GM21515 (cell line): ENCODE measurements around the gene ESRP2.

ENCODE experiments used
- ATAC-seq: cut with Tn5 transposase; IDR thresholded peaks from one replicate; pipeline ENCODE4 v1.9.1; 2021; ENCODE audit not compliant: unreplicated experiment

ESRP2 gene

DNA sequence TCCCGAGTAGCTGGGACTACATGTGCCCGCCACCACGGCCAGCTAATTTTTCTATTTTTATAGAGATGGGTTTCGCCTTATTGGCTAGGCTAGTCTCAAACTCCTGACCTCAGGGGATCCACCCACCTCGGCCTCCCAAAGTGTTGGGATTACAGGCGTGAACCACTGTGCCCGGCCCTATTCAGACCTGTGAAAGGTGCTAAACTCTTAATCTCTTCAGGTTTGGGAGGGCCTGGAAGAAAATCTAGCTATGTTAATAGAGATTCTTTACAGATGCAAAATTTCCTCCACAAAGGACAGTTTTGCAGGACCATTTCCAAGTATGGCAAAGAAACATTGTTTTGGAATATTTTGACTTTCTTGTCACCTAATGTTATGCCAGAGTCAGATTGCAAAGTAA is 6.2 kb upstream of the ESRP2 start:
- ATAC-seq, result no peak

DNA sequence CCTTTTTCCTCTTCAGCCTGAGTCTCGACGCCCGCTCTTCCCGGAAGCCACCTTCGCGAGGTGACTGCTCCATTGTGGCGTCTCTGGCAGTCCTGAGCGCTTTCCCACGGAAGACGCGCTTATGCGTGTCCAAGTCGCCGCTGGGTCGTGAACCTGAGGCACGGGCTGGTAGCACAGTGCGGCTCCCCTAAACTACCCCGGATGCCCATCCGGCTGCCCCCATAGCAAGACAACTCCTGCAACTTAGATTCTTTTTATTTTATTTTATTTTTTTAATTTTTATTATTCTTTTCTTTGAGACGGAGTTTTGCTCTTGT is 2.1 kb upstream of the ESRP2 start:
- ATAC-seq, result no peak

DNA sequence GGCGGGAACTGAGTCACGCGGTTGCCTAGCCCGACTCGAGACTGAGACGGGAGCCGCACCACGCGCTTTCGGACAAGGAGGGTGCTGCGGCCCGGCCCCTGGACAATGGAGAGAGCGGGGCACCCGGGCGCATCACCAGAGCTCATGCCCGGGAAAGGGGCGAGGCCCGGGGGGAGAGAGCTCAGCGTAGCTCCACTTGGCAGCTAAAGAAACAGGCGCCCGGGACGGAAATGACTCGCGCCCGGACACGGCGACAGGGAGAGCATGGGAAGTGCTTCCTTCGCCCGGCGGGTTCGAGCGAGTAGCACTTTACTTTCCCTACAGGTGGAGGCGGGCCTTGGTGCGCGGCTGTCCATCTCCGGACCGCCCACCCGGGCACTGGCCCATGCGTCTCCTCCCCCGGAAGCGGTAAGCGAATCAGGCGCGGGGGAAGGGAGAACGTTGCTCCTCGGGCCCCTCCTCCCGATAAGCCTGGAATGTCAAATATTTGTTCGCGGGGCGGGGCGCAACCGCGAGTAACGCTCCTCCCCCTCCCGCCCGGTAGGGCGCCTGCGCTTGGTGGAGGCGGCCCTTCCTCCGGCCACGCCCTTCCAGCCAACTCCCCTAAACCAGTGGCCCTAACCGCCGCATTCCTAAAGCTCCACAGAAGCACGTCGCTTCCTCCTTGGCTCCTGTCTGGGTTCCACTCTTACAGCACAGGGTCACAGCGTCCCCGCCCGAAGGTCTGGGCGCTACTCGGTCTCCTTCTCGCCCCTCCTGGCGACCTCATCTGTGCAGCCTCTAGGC is 1.5 kb upstream of the ESRP2 start:
- peak; percentile 73 for ATAC-seq

DNA sequence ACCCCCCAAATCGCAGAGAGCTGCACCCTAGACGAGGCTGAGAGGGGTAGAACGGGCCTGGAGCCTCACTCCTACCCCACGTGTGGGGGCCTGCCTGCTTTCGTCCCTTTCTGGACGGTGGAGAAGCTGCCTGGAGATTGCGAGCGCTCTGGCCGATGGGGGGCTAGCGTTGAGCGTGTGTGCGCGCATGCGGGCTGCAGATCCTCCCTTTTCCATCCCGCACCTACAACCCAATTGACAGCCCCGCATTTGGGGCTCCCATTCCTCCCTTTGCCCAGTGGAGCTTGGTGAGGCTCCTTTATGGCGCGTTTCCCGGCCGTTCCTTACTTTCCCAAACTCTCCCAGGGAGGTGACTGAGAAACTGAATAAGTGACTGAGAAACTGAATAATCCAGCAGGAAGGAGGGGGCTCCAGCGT is 907 bp upstream of the ESRP2 start:
- no peak for ATAC-seq

DNA sequence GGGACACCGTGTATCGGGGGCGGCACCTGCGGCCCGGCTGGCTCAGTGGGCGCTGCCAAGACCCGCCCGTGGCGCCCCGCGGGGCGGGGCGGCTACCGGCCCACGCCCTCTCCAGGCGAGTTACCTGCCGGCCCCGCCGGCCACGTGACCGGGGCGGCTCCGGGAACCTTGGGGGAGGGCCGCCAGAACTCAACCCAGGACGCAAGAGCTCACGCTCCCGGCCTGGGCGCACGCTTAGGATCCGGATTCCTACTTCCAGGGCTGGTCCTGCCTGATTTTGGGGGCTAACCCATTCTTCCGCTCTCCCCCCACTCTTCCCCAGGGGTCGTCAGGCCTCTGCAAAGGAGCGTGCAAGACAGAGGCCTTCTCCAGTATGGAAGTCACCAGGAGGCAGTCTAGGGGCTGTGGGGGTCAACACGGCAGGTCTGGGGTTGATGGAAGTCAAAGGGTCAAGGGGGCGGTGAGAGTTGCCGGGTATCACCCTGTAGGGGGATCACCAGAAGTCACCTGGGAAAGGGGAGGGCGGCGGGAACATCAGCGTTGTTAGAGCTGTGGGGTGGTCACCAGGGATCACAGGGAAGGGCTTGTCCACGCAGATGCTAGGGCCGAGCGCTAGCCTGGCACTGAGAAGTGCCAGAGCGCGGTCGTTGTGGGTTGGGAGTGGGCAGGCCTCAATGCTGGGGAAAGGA is 354 bp upstream of the ESRP2 start:
- ATAC-seq, result no peak

DNA sequence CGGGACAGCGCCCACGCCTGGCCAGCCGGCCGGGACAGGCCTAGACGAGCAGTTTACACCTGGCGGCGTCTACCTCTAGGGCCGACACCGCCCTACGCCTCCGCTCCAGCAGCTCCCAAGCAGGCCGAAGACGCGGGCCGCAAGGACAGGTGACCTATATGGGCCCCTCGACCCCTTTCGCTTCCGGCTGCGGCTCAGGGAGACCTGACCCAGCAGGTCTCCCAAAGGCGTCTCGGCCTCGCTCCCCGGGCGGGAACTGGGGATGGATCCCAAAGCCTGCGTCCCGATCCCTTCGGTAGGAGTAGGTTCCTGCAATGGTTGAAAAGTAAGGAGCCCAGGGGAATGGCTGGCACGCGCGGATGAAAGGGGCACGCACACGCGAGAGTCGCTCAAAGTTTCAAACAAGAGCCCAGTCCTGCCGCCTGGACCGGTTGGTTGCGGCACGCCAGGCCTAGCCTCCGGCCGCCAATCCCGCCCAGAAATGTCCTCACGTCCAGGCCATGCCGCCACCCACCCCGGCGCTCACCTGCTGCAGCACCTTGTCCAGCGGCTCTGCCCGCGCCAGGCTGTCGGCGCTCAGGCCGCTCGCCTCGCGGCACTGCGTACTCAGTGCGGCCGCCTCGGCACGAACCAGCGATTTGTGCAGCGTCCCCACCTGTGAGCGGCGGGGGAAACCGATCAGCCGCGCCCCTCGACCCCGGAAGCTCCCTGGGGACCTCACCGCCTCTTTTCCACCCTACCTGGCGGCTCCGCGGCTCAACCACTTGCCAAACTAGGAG is 630 bp downstream of the ESRP2 start:
- ATAC-seq, result no peak

- no peak for ATAC-seq
Observed at GRCh38 chr16:68234188-68235107, 1.5 kb downstream of the ESRP2 start.

DNA sequence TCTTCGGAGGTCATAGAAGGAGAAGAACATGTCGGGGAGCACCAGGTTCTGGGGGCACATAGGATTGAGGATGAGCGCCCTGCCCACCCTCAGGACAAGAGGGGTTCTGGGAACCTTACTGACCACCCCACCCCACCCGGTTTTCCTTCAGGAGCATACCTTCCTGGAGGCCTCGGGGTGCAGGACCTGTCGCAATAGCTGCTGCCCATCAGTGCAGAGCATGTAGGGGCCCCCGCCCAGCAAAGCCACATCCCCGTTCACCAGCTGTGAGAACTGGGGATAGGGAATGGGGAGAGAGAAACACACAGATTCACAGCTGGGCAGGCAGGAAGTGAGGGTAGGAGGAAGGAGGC is 2.1 kb downstream of the ESRP2 start:
- ATAC-seq, result no peak

DNA sequence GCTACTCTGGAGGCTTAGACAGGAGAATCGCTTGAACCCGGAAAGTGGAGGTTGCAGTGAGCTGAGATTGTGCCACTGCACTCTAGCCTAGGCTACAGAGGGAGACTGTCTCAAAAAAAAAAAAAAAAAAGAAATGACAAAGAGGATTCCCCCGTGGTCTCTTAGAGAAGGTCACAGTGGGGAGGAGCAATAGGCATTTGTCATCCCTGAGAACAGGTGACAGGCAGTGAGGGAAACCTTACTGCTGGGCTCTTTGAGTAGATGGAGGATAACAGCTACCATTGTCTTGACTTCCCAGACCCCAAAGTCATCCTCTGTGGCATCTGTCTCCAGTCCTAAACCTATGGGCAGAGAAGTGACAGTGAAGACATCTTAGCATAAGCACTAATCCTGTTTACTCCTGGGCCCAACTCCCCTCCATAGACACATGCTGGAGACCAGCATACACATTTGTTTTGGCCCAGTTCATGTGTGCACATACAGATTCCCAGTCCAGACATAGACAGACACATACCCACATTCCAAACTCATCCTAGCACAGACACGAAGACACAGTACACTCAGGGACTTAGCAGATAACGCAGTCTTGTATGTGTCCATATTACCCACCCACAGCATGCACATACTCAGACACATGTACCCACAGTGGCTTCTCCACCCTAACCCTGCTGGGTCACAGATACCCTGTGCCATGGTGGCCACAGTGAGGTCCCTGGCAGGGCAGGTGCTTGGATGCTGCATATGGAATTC is 2.7 kb downstream of the ESRP2 start:
- no peak for ATAC-seq

DNA sequence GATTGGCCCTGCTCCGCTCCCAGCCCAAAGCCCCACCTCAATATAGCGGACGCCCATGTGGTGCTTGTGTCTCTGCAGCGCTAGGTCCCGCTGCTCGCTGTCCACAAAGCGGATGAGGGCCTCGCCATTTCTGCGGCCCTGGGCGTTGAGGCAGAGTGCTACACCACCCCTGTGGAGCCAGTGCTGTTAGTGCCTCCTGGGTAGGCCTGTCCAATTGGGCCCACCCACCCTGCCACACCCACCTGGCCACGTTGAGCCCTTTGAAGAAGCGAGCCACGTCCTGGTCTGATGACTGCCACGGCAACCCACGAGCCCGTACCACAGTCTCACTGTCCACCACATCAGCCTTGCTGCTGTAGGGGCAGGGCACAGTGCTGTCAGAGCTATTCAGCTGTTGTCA is 3.6 kb downstream of the ESRP2 start:
- ATAC-seq, result no peak

DNA sequence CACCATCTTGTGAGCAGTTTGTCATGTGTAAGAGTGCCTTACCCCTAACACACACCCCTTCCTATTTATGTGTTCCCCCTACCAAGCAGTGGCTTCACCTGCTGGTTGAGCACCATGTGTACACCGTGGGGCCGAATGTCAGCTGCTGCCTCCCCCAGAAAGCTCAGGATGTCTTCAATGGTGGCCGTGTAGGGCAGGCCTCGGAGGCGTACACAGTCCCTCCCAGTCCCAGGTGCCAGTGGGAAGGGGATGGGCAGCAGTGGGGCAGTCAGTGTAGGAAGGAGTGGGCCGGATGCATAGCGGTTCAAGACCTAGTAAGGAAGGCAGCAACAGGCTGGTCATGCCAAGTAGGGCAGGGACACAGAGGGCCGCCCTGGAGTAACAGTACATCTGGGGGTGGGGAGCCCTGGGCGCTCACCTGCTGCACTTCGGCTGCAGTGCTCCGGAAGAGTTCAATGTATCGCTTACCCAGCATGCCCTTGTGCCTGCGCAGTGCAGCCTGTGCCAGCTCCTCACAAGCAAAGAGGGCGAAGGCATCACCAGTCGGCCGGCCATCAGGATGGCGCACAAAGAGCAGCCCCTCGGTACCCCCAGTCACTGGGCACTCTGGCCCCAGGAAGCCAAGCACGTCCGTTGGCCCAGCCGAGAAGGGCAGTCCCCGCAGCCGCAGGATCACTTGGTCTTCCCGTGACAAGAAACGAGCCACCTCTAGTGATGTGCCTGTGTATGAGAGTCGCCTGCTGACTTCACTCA is 4.4 kb downstream of the ESRP2 start:
- no peak for ATAC-seq

- no peak for ATAC-seq
Observed at GRCh38 chr16:68230956-68231355, 5.0 kb downstream of the ESRP2 start.

DNA sequence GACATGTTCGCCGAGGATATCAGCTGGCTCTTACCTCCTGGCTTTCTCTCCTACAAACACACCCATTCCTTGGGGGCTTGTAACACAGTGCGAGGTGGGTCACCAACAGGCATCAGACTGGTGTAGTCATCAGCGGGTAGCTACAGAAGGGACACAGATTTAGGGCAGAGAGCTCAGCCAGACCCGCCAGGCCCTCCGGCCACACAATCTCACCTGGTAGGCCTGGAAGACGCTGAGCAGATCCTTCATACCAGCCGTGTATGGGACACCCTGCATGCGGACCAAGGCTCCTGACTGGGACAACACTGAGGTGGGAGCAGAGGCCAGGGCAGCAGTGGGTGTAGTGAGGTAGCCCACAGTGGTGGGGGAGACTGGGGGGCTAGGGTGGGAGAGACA is 5.8 kb downstream of the ESRP2 start:
- ATAC-seq, result no peak

DNA sequence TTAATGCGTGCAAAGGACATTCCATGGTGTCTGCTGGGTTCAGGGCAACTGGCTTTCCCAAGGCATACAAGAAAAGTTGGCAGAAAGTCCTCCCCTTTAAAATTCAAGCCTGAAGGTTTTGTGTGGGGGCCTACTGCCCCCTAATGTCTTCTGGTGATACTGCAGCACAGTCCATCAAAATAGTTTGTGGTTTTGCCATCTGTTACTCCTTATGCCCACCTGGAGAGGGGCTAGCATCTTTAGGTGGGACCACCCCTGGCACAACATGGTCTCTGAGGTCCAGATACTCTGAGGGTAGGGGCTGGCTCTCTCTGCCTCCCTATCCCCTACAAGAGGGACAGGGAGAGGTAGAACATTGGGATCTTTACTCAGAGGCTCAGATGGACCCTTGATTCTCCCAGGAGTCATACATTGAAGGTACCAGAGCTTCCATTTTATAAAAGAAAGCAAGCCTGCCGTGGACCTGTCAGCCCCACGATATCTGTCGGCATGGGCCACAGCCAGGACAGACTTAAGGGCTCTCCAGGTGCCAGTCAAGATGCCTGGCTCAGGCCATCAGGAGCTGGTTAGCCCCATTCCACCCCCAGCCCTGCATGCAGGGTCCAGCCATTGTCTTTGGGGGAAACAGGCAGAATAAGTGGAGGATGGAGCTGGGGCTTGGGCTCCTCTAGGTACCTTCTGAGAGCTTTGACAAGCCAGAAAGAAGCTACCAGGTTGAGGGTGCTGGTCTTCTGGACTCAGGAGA is 6.3 kb downstream of the ESRP2 start:
- ATAC-seq, result no peak

GRCh38 chr16:68228652-68229051 is 7.3 kb downstream of the ESRP2 start:
- ATAC-seq, result no peak

- no peak for ATAC-seq
Observed at GRCh38 chr16:68227850-68228553, 7.9 kb downstream of the ESRP2 start.

- no peak for ATAC-seq
Observed at GRCh38 chr16:68227183-68227793, 8.6 kb downstream of the ESRP2 start.

- no peak for ATAC-seq
Observed at GRCh38 chr16:68226116-68226515, 9.8 kb downstream of the ESRP2 start.
